GM18498 (cell line): ENCODE results near the gene UBE4A.
A peak's percentile ranks its signal among the peaks of the same experiment; 100 is the strongest.

ENCODE experiments used
- ATAC-seq: cut with Tn5 transposase; IDR thresholded peaks from one replicate; pipeline ENCODE4 v1.9.1; 2021; ENCODE audit warnings: mild to moderate bottlenecking, moderate library complexity; ENCODE audit not compliant: unreplicated experiment

Gene UBE4A, protein sequence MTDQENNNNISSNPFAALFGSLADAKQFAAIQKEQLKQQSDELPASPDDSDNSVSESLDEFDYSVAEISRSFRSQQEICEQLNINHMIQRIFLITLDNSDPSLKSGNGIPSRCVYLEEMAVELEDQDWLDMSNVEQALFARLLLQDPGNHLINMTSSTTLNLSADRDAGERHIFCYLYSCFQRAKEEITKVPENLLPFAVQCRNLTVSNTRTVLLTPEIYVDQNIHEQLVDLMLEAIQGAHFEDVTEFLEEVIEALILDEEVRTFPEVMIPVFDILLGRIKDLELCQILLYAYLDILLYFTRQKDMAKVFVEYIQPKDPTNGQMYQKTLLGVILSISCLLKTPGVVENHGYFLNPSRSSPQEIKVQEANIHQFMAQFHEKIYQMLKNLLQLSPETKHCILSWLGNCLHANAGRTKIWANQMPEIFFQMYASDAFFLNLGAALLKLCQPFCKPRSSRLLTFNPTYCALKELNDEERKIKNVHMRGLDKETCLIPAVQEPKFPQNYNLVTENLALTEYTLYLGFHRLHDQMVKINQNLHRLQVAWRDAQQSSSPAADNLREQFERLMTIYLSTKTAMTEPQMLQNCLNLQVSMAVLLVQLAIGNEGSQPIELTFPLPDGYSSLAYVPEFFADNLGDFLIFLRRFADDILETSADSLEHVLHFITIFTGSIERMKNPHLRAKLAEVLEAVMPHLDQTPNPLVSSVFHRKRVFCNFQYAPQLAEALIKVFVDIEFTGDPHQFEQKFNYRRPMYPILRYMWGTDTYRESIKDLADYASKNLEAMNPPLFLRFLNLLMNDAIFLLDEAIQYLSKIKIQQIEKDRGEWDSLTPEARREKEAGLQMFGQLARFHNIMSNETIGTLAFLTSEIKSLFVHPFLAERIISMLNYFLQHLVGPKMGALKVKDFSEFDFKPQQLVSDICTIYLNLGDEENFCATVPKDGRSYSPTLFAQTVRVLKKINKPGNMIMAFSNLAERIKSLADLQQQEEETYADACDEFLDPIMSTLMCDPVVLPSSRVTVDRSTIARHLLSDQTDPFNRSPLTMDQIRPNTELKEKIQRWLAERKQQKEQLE

DNA sequence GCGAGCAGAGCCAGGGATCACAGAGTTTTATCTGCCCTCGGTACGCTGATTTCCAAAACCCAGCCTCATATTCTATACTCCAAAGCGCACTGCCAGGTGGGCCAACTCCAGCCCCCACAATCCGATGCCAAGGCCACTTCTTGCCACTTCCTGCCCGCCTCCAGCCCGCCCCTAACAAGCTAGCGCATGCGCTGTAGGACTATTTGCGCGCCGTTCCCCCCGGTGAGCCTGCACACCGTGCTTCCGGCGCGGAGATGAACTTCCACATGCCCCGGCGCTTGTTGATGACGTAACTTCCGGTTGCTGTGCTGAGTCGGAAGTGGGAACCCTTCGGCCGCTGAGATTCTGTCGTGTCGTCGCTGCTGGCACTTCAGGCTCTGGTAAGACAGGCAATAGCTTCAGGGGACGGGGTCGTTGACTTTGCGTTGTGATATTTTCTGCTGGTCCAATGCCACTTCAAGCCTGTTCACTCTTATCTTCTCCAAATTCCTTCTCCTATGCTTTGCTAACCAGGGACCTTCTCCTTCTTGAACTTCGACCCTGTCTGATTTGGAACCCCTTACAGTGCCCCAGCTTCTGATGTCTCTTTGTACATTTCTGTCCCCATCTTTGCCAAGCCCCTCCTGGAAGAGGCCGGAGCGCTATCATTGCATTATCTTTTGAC, at the start of gene UBE4A:
Gene UBE4A, plus strand, starts transcription at position 306 of the 664 bp plus-strand sequence. CDS start 5,481 bp downstream, outside the sequence.
- peak; percentile 95 for ATAC-seq

GRCh38 chr11:118310271-118310670, 49.1 kb upstream of the UBE4A start:
- ATAC-seq: no peak

- no peak for ATAC-seq
Measured at GRCh38 chr11:118310781-118311485, 48.5 kb upstream of the UBE4A start.

- no peak for ATAC-seq
Measured at GRCh38 chr11:118311518-118311917, 47.9 kb upstream of the UBE4A start.

GRCh38 chr11:118312328-118312727, 47.1 kb upstream of the UBE4A start:
- ATAC-seq: no peak

GRCh38 chr11:118313242-118313641, 46.2 kb upstream of the UBE4A start:
- no peak for ATAC-seq

DNA sequence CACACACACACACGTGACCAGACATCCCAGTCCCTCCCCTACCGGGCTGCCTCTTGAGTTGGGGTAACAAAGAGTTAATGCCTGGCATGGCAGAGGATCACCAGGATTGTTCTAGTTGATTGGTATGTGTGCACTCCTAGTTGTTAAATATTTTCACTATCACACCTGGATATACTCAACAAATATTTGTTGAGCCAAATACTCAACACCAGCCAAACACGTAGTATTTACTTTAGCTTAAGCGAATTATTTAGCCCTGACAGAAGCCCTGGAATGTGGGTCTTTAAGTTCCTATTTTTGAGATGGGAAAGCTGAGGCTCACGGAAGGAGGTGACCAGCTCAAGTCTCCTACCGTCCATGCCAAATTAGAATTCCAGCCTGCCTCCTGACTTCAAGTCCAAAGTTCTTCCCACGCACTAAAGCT, 44.4 kb upstream of the UBE4A start:
- ATAC-seq: no peak

DNA sequence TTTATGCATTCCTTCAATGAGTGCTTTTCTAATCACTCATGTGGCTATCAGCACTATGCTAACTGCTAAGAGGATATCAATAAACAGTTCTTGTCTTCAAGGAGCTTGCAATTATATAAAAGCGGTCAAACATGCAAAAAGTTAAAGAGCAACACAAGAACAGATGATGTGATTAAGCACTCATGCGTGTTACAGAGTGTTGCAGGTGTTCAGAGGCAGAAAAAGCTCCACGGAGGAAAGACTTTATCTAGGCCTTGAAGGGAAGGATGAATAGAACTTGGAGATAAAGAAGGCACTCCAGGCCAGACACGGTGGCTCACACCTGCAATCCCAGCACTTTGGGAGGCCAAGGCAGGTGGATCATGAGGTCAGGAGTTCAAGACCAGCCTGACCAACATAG, 41.3 kb upstream of the UBE4A start:
- no peak for ATAC-seq

- ATAC-seq: no peak
Measured at GRCh38 chr11:118318581-118319336, 40.6 kb upstream of the UBE4A start.

GRCh38 chr11:118319337-118319707, 40.1 kb upstream of the UBE4A start:
- ATAC-seq: no peak

DNA sequence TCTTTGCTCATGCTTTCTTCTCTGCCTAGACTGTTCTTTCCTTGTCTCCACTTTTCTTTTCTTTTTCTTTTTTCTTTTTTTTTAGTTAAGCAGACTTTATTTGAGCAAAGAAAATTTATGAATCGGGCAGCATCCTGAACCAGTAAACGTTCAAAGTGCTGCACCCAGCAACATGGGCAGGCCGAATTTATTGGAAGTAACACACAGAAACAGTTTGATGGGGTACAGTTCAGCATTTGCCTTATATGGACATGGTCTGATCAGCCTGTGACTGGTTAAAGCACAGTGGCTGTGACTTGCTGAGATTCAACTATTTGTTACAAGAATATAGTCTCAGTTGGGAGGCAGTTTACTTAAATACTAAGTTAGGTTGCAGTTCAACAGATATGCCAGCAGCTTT, 38.9 kb upstream of the UBE4A start:
- ATAC-seq: no peak

GRCh38 chr11:118321386-118322082, 37.9 kb upstream of the UBE4A start:
- no peak for ATAC-seq

DNA sequence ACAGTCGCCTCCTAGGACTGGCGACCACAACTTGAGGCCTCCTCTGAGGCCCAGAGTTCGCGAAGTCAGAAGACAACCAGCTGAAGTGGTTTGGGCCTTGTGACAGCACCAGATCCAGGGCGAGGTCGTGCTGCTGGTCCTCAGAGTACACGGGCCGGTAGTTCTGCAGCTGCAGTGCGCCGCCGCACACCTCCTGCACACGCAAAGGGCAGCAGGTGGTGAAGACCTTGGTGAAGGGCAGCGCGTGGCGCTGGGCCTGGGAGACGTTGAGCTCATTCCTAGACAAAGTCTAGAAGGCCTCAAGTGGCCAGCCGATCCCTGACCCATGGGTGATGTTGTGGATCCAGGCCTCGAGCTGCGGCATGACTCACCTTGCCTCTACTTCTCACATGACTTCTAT, 36.7 kb upstream of the UBE4A start:
- no peak for ATAC-seq

- no peak for ATAC-seq
Measured at GRCh38 chr11:118325283-118325682, 34.1 kb upstream of the UBE4A start.

DNA sequence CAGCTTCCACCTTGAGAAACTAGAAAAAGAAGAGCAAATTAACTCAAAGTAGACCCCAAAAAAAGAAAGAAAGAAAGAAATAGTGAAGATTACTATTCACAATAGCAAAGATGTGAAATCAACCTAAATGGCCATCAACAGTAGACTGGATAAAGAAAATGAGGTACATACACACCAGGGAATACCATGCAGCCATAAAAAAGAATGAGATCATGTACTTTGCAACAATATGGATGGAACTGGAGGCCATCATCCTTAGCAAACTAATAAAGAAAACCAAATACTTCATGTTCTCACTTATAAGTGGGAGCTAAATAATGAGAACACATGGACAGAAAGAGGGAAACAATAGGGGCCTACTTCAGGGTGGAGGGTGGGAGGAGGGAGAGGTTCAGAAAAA, 30.7 kb upstream of the UBE4A start:
- ATAC-seq: no peak

- no peak for ATAC-seq
Measured at GRCh38 chr11:118334745-118335144, 24.7 kb upstream of the UBE4A start.

DNA sequence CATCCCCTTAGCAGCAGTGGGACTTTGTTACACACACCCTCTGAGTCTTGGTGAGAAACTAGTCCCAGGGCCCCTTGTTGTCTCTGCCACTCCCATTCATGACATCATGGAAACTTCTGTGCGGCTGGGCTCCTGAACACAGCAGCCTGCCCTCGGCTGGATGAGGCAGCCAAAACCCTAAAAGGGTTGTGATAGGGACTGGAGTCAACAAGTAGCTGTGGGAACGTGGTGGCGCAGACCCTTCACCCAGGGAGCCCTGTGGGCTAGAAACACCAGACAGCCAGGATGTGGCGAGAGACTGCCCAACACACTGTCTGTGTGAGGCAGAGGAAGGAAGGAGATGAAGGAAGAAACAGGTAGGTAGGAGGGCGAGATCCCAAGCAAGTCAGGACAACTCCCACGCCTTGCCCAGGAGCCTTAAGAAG, 20.8 kb upstream of the UBE4A start:
- ATAC-seq: no peak

GRCh38 chr11:118339281-118339961, 20.0 kb upstream of the UBE4A start:
- ATAC-seq: no peak
